NCI-H2196 treated with DMSO at 0.1 percent for 48 hours (cell line): ENCODE results near the gene HNRNPH2.

Experiments used
- DNase-seq: peaks from one replicate; lab custom pipeline; 2025; ENCODE audit not compliant: unreplicated experiment; lab: John Stamatoyannopoulos, UW

HNRNPH2 gene

DNA sequence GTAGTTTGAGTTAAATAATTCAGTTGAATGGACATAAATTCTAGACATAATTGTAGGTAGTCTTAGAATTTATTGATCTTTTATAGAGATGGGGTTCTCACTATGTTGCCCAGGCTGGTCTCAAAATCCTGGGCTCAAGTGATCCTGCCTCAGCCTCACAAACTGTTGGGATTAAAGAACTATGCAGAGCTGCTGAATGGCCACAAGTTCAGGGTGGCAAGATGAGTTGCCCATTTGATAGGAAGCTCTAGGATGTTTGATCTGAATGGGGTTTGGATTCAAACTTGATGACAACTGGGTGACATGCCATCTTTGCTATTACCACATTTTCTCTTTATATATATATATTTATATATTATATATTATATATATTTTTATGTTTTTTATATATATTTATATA is 13.7 kb upstream of the HNRNPH2 start:
- no peak for DNase-seq

DNA sequence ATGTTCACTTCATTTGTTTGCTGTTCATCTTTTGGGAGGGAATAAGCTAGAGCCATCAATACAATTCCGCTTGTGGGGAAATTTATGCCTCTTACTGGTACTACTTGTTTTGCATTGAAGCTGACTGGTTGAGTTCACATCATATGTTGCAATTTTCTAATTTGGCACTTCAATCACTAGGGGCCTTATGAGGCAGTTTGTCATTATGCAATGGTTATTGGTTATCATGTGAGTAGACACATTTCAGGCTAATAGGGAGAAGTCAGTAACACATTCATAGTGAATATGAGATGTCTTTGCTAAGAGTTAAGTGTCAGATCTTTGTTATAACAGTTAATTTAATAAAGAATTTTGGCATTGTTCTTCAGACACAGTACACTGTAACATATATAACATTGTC is 12.2 kb upstream of the HNRNPH2 start:
- DNase-seq = no peak

DNA sequence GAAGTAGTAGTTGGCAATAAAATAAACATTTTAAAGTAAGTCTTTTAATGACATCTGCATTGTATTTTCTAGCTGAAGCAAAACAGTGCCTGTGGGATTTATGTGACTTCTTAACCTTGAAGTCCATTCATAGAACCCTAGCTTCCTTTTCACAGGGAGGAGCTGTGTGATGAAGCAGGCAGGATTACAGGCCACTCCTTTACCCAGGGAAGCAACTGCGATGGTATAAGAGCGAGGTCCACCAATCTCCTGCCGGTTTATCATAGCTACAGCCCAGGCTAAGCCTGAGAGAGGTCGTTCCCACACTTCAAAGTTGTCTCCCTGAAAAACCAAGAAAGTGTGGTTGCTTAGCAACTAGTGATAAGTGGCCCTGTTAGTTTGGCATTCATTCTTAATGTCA is 10.2 kb upstream of the HNRNPH2 start:
- no peak for DNase-seq

DNA sequence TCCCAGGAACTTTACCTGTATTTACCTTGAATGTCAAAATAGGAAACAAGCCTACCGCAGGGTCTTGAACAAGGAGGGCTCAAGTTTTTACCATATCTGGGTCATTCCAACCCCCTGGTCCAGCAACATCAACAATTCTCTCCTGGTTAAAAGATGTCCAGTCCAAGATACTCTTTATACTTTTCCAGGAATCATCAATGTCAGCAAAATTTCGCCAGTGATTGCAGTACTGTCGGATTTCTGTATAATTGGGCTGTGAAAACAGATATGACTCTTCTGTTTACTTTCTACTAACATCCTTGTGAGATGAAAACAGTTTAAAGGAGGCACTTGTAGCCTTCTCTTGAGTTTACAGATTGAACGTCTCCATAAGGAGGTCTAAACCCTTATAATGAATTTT is 9.3 kb upstream of the HNRNPH2 start:
- DNase-seq = no peak

DNA sequence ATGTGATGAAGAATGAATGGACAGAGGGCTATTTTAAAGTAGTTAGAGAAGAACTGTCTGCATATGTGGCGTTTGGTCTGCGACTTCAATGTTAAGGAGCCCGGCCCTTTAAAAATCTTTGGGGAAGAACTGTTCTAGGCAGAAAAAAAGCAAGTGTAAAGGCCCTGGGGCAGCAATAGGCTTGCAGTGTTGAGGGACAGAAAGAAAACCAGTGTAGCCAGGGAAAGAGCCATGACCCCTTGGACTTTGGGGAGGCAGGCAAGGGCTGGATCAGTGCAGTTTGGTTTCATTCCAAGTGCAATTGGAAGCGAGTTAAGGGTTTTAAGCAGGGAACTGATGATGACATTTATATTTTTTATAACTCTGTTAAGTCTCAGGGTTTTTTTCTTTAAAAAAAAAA is 8.2 kb upstream of the HNRNPH2 start:
- no peak for DNase-seq

DNA sequence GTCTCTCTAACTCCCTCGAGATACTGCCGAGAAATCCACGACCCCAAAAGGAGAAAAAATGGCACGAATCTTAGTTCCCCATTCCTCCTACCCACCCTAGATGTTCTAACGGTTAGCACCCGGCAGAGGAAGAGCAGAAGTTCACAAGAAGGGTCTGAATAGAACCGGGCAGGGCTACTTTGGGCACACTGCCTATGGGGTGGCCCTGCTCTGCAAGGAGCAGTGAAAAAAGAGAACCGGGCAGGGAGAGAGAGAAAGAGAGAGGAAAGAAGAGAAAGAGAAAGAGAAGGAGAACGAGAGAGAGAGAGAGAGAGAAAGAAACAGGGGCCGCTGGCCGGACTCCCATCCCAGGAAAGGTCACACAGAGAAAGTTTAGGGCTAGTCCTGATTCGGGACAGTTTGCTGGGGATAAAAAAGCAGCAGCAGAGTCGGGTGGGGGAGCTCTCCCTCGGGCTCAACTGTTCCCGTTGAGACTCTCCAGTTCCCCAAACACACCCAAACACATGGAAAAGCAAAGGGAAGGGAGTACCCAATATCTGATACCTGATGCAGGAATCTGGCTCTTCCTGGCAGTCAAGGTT is 765 bp upstream of the HNRNPH2 start:
- DNase-seq = no peak

DNA sequence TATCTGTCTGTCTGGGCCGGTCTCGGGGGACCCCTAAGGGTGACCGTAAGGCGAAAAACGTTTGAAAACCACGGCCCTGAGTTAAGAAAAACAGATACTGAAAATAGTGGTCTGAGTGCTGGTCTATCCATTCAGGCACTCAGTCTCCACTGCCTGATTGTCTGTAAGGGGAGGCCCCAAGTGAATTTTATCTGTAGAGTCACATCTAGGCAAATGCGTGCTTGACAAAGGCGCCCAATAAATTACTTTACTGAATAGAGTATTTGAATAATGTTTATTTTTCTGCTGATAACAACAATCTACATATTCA is 465 bp downstream of the HNRNPH2 start:
- no peak for DNase-seq

DNA sequence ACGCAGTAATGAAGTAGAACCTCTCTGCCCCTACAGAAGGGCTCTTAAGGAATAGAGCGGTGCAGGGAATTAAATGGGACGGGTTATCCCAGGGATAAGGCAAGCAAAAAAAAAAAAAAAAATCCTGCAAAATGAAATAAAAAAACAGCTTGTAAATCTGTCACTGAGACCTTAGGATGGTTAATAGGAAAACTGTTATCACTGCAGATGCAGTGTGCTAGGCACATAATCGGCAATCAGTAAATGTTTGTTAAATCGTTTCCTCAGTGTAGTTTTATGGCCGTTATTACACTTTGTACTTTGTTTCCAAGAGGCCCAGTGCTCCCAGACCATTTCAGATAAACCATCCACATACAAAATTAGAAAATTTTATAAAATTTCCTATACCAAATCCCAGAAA is 1.0 kb downstream of the HNRNPH2 start:
- no peak for DNase-seq

DNA sequence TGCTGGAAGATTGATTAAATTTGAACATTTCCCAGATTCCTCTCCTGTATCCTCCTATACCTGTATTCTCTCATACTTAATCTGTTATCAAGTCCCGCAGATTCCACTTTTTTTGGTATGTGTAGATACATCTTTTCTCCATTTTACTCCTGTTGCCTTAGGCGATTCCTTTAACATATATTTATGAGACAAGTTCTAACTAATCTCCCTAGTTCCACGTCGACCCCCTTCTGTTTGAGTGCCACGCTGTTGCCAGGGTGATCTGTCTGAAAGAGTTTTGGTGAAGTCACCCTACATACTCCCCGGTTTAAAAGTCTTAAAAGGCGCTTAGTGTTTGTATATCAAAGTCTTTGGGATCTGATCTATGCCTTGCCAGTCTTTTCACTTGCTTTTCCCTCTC is 2.4 kb downstream of the HNRNPH2 start:
- DNase-seq = no peak

DNA sequence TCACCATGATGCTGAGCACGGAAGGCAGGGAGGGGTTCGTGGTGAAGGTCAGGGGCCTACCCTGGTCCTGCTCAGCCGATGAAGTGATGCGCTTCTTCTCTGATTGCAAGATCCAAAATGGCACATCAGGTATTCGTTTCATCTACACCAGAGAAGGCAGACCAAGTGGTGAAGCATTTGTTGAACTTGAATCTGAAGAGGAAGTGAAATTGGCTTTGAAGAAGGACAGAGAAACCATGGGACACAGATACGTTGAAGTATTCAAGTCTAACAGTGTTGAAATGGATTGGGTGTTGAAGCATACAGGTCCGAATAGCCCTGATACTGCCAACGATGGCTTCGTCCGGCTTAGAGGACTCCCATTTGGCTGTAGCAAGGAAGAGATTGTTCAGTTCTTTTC is 4.0 kb downstream of the HNRNPH2 start:
- DNase-seq = no peak

DNA sequence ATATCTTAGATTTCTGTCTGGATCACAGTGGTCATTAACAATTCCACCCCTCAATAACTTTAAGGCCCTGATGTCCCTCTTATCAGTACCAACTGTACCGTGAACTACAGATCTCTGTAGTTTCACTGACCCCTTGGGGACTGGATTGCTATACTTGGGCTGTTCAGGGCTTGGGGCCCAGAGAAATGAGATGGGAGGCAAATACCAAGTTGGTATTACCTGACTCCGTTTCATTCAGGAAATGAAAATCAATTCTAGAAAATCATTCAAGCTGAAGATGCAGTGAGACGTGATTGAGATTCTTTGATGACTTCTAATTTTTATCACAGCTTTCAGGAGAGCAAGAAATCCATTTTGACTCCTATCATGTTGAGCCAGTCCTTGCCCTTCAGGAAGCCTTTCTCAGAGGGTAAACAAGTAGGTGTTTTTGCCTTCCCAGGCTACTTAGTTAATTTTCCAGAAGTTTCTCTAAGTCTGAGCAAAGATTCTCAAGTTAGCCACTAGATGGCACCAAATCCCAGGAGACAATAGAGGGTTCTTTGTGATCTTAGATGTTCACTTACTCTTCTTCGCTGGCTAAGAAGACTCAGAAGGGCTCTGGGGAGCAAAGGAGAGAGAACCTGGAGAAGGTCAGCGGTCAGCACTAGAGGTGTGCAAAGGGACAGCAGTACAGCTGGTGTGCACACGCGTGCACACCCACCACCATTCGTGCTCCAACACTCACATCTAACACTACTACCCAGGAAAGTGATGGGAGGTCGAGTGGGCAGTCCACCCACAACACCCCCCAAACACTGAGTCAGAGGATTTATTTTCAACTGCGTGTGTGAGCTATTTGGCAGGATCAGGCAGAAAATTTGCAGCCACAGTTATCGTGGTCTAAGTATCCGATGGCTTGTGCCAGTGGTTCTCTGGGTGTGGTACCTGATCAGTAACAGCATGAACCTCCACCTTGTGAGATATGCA is 7.4 kb downstream of the HNRNPH2 start:
- no peak for DNase-seq

DNA sequence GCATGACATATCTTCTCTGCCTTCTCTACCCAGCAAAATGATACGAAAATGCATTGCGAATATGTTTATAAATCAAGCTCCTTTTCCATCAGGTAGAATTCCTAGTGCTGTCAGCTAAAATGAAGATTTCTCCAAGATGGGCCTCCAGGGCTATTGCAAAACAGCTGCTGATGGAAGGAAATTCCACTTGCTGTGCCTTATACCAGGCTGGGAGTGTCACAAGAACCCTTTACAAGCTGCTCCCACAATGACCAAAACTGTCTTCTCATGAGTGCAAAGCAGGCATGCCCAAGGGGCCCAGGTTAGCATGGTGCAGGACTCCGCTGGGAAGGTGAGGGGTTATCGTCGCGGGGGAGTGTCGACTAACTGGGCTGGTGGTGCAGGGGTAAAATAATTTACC is 8.7 kb downstream of the HNRNPH2 start:
- no peak for DNase-seq

DNA sequence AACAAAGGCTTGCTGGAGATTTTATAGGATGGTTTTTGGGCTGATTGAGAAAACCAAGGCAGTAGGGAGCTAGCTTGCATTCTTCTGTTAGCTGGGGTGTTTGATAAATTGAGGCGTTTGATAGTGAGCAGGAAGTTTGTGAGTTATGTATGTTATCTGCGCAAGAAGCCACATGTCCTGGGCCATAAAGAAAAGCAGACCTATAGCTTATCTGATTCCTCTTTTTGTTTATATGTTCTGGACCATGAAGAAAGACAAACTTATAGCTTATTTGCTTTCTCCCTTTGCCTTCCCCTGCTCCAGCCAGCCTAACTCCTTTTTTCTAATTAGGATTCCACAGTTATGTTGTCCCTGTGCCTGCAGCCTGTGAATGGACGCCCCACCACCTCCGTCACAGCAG is 9.2 kb downstream of the HNRNPH2 start:
- no peak for DNase-seq

DNA sequence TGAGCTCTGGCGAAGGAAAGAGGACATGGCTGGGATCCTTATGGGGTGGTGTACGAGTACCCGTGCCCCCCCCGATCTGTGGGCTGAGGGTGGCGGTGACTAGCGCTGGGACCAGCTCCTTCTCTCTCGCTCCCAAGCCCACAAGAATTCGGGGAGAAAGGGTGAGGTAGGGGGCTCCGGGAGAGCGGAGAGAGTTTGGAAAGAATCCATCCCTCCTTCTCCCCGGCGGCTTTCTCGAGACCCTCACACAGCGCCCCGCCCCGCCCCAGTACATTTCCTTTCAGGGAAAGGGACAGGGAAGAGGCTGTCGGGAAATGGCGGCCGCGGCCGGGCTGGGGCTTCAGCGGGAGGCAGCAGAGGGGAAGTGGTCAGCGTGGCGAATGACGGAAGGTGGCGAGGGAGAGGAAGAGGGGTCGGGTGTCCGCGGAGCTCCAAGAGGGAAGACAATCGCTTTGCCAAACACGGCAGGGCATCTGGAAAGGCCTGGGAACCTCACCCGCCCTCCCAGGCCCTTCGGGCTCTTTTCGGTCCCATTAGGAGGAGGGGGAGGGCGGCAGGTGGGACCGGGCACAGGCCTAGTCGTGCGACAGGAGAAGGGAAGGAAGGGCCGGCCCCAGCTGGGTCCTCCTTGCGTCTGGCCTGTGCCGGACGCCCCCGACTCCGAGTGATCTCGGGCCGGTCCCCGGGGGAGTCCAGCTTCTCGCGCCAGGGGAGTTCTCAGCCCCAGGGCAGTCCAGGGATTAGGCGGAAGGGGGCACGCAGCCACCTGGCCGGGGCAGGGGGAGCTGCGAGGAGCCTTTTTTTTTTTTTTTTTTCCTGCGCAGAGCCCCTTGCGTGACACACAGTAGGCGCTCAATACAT is 10.2 kb downstream of the HNRNPH2 start:
- DNase-seq = no peak

DNA sequence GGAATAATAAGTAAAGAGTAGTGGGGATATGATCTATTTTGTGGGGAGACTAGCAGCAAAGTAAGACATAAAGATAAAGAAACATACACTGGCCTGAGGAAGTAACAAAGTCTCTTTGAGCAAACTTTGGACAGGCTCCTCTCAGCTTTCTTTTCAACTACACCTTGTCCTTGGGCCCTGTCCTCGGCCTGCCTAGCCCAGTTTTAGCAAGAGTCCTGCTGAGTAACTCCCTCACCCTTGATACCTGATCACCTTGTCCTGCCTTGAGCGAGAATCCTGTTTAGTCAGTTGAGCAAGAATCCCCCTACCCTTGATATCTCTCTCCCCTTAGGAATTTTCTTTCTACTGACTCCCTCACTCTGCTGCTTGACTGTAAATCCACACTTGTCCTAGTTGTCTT is 11.5 kb downstream of the HNRNPH2 start:
- no peak for DNase-seq

DNA sequence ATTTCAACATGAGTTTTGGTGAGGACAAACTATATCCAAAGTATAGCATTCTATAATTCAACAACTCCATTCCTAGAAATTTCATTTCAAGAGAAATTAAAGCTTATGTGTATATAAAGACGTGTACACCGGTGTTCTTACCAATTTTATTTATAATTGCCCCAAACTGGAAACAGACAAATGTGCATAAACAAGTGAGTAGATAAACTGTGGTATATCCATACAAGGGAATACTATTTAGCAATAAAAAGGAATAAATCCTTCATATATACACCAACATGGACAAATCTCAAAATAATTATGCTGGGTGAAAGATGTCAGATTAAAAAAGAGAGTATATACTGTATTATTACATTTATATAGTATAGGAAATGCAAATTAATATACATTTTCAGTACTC is 19.9 kb downstream of the HNRNPH2 start:
- DNase-seq = no peak

DNA sequence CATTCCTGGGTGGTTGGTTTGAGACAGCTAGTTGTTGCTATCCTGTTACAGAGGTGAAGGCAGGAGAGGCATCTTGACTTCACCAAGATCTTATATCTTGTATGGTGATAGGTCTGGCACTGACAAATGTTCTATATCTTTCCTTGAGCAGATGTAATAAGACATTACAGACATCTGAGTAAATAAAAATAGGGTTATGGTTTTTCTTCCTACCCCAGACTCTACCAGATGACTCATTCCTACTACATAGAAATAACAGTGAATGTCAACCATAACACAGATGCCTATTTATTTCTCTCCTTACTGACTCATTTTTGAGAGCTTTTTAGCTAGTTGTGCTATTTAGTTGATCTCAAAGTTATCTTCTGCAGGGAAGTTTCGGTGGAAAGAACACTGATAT is 21.9 kb downstream of the HNRNPH2 start:
- no peak for DNase-seq

DNA sequence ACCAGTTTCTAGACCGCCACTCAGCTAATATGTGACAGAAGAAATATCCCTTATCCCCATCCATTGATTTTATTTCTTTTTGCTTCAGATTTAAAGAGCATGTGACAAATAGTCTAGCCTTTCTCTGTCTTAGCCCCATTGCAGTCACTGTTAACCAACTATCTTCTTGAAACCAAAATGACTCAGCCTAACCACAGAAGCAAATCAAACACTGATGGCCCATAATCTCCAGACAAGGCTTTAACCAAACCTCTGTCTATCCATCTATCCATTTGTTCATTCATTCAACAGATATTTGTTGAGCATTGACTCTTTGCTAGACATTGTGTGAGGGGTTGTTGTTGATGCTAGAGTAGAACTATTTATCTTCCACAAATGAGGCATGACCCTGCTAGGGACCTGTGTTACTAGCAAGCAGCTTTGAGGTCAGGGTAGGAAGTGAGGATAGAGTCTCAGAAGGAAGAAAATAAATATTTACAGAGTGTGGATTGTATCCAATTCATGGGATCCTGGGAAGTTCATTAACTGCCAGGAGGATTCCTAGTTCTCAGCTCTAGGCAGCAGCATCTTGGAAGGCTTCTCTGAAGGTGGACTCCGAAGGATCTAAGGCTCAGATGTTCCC is 22.5 kb downstream of the HNRNPH2 start:
- DNase-seq = no peak

DNA sequence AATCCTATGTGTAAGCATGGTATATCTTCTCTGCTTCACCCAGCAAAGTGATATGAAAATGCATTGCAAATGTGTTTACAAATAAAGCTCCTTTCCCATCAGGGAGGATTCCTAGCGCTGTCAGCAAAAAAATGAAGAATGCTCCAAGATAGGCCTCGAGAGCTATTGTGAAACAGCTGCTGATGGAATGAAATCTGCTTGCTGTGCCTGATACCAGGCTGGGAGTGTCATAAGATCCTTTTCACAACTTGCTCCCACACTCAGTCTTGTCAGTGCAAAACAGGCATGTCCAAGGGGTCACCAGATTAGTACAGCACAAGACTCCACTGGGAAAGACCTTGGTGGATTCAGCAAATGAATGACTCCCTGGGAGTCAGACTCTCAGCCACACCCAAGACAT is 34.1 kb downstream of the HNRNPH2 start:
- DNase-seq = no peak

DNA sequence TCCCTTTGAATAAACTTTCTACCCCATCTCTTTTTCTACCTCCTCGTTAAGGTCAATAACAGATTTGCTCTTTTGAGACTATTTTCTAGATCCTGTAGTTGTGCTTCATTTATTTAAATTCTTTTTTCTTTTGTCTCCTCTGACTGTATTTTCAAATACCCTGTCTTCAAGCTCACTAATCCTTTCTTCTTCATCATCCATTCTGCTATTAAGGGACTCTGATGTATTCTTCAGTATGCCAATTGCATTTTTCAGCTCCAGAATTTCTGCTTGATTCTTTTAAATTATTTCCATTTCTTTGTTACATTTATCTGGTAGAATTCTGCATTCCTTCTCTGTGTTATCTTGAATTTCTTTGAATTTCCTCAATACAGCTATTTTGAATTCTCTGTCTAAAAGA is 41.3 kb downstream of the HNRNPH2 start:
- DNase-seq = no peak

DNA sequence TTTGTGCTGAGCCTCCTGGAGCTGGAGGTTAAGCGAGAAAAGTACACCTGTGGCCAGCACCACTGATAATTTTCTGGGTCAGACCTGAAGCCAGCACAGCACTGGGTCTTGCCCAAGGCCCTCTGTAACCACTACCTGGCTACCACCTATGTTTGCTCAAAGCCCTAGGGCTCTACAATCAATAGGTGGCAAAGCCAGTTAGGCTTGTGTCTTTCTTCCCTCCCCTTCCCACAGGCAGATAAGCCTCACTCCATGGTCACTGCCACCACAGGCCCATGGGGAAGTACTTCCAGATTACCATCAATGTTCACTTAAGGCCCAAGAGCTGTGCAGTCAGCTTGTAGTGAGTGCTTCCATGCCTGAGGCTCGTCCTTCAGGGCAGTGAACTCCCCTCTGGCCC is 42.1 kb downstream of the HNRNPH2 start:
- DNase-seq = no peak

DNA sequence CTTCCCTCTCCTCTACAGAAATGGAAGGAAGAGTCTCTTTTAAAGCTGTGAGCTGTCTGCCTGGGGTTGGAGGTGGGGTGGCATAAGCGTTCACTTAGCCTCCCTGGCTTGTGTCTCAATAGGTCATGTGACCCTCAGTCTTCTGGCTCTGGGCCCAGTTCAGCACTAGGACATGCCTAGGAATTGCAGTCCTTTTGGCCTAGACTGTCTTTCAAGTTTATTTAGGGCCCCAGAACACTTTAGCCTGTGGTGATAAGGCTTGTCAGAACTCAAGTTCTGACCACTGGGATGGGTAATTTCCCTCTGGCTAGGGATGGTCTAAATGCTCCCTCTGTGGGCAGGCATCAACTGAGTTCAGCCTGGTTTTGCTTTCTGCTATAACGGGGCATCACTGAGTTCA is 42.9 kb downstream of the HNRNPH2 start:
- DNase-seq = no peak
